Measurements from ENCODE around the gene TRIM26.

- TF ChIP-seq CTCF (IDR thresholded peaks at IDR 0.05; ENCODE audit: extremely low read depth in 1 of 2, insufficient read depth in 1 of 2, low read depth in 1 of 2, low read length in 2 of 2): no peak
- no peak for TF ChIP-seq MYC (IDR thresholded peaks at IDR 0.05; ENCODE audit: low read depth, low read length)
- TF ChIP-seq EZH2 (IDR thresholded peaks at IDR 0.05; ENCODE audit: borderline replicate concordance, low read depth, low read length, severe bottlenecking): no peak
- no peak for TF ChIP-seq POLR2A (IDR thresholded peaks at IDR 0.05; ENCODE audit: low read depth, low read length)
- TF ChIP-seq POLR2AphosphoS5 (IDR thresholded peaks at IDR 0.05; ENCODE audit: insufficient read depth, low read depth, low read length): no peak
- TF ChIP-seq, protein P1, sequence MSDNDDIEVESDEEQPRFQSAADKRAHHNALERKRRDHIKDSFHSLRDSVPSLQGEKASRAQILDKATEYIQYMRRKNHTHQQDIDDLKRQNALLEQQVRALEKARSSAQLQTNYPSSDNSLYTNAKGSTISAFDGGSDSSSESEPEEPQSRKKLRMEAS (IDR thresholded peaks at IDR 0.05; ENCODE audit: insufficient read depth, insufficient read length): no peak
- TF ChIP-seq GATA2 (IDR thresholded peaks at IDR 0.05; ENCODE audit: insufficient read depth, insufficient read length, low read depth, low read length): no peak
- TF ChIP-seq FOS (IDR thresholded peaks at IDR 0.05; ENCODE audit: borderline replicate concordance, insufficient read depth, low read length): no peak
Measured at GRCh38 chr6:30158475-30159040, 54.6 kb downstream of the TRIM26 start.
